K562 (cell line): Measurements from ENCODE around the gene PTCRA. TPM values are rescaled to one million over a fixed set of nuclear protein-coding genes. Genes with fewer than 3 reads are reported as not detected.

Experiments used
- CBX1 ChIP-seq: sonication (generic); IDR thresholded peaks from 2 replicates; pipeline ENCODE4 v1.6.1; 2016; ENCODE audit warnings: antibody characterized with exemption, low read depth, mild to moderate bottlenecking
- FOSL1 ChIP-seq: fragments of 200-800 bp; sonication (Bioruptor generic); conservative IDR thresholded peaks from 2 replicates; pipeline ENCODE4 v1.6.1; 2016; ENCODE audit warnings: missing genetic modification characterization, missing compliant biosample characterization
- KDM4B ChIP-seq, 2 experiments: fragments of 450-650 bp in 1 of 2; sonication (generic) in 1 of 2; IDR thresholded peaks; 2 replicates each; pipeline ENCODE4 v1.6.1; 2016 to 2017; ENCODE audit warnings: borderline replicate concordance in 2 of 2, antibody characterized with exemption in 1 of 2, low read depth in 1 of 2, mild to moderate bottlenecking in 1 of 2
- NFIX ChIP-seq: fragments of 250-450 bp; sonication (Bioruptor Pico); IDR thresholded peaks from 2 replicates; pipeline ENCODE4 v1.4.0; 2020; ENCODE audit warnings: low read depth, mild to moderate bottlenecking, moderate library complexity
- NR2C2 ChIP-seq, 2 experiments: fragments of 200-800 bp in 1 of 2; sonication (Bioruptor generic) in 1 of 2; sonication (generic) in 1 of 2; formaldehyde crosslinking in 1 of 2; IDR thresholded peaks; 2 replicates each; pipeline versions ENCODE4 v1.6.1 to v1.8.0; 2016 to 2022; ENCODE audit warnings: mild to moderate bottlenecking in 1 of 2, missing compliant biosample characterization in 1 of 2, missing genetic modification characterization in 1 of 2, missing genetic modification reagents in 1 of 2
- NR3C1 ChIP-seq: sonication (generic); formaldehyde crosslinking; IDR thresholded peaks from 2 replicates; pipeline ENCODE4 v1.8.1; 2022; ENCODE audit warnings: missing genetic modification reagents
- PHF8 ChIP-seq: fragments of 200-600 bp; sonication (generic); IDR thresholded peaks from 2 replicates; pipeline ENCODE4 v1.6.1; 2012; ENCODE audit warnings: mixed run types, mild to moderate bottlenecking, inconsistent platforms, low read length, moderate library complexity, borderline replicate concordance
- SP1 ChIP-seq: sonication (generic); formaldehyde crosslinking; IDR thresholded peaks from 2 replicates; pipeline ENCODE4 v1.8.1; 2022; ENCODE audit warnings: mild to moderate bottlenecking, missing genetic modification reagents
- SREBF1 ChIP-seq: fragments of 150-350 bp; IDR thresholded peaks from 2 replicates; pipeline ENCODE4 v1.6.1; 2014; ENCODE audit warnings: antibody characterized with exemption, low read depth, low read length, borderline replicate concordance
- SRSF9 ChIP-seq: fragments of 200-400 bp; formaldehyde crosslinking; IDR thresholded peaks from 2 replicates; pipeline ENCODE4 v1.6.1; 2017; ENCODE audit warnings: low read depth, low read length, borderline replicate concordance
- XRCC3 ChIP-seq: fragments of 450-650 bp; IDR thresholded peaks from 2 replicates; pipeline ENCODE4 v1.6.1; 2017; ENCODE audit warnings: mild to moderate bottlenecking, moderate library complexity
- ZFP36 ChIP-seq: fragments of 150-350 bp; IDR thresholded peaks from 2 replicates; pipeline ENCODE4 v1.6.1; 2018; ENCODE audit warnings: low read length, low read depth; ENCODE audit not compliant: partially characterized antibody
- ZNF212 ChIP-seq: fragments of 450-650 bp; formaldehyde crosslinking; IDR thresholded peaks from 2 replicates; pipeline ENCODE4 v1.4.0; 2020; ENCODE audit warnings: mild to moderate bottlenecking
- ZNF436 ChIP-seq: fragments of 250-450, 450-650 bp; sonication (Bioruptor Pico); formaldehyde crosslinking; IDR thresholded peaks from 2 replicates; pipeline ENCODE4 v1.7.0; 2020; ENCODE audit warnings: mild to moderate bottlenecking
- polyA plus RNA-seq, 8 experiments: library from polyadenylated mRNA; depleted of rRNA in 4 of 8; stranded (reverse) in 5 of 8; unstranded in 3 of 8; fragments of >200 nt; fragmentation: Nextera tagmentation in 2 of 8; fragmentation: Illumina TruSeq in 1 of 8; extraction: Ambion mirVana in 2 of 8; extraction: Trizol in 1 of 8; gene quantifications; 2 replicates each; pipeline versions ENCODE4 v1.2.1 to v1.2.3, GENCODE V29; 2011 to 2014; ENCODE audit warnings: inconsistent platforms in 1 of 8, missing spikeins in 1 of 8
- total RNA-seq, 7 experiments: library from RNA; depleted of rRNA in 6 of 7; stranded (reverse); fragments of >200 nt in 6 of 7; fragmentation: Illumina TruSeq in 2 of 7; extraction: Trizol in 2 of 7; gene quantifications; 2 replicates each; pipeline versions ENCODE4 v1.2.1 to v1.2.3, GENCODE V29; 2011 to 2021; ENCODE audit warnings: low replicate concordance in 1 of 7
- TF ChIP-seq, protein P1 (sequence below): sonication (generic); formaldehyde crosslinking; IDR thresholded peaks from 2 replicates; pipeline ENCODE4 v1.8.1; 2023; ENCODE audit warnings: mild to moderate bottlenecking, missing genetic modification reagents
- TF ChIP-seq, protein P2 (sequence below): fragments of 250-450 bp; sonication (Bioruptor Pico); IDR thresholded peaks from 2 replicates; pipeline ENCODE4 v1.5.0; 2020; ENCODE audit warnings: mild to moderate bottlenecking, borderline replicate concordance
- TF ChIP-seq, protein P3 (sequence below): sonication (generic); formaldehyde crosslinking; IDR thresholded peaks from 2 replicates; pipeline ENCODE4 v1.8.0; 2023; ENCODE audit warnings: mild to moderate bottlenecking, missing genetic modification reagents
- TF ChIP-seq, protein P4 (sequence below): sonication (generic); formaldehyde crosslinking; IDR thresholded peaks from 2 replicates; pipeline ENCODE4 v1.8.1; 2022; ENCODE audit warnings: missing genetic modification reagents
- TF ChIP-seq, protein P5 (sequence below): fragments of 250-450 bp; sonication (Bioruptor Pico); IDR thresholded peaks from 2 replicates; pipeline ENCODE4 v1.5.0; 2021

Gene PTCRA
- total and polyA plus RNA-seq, 9 of the 15 experiments (the other 6 are each of a cell fraction or from before 2014, with no cell fraction given), result 0.21 TPM; not detected in 8

DNA sequence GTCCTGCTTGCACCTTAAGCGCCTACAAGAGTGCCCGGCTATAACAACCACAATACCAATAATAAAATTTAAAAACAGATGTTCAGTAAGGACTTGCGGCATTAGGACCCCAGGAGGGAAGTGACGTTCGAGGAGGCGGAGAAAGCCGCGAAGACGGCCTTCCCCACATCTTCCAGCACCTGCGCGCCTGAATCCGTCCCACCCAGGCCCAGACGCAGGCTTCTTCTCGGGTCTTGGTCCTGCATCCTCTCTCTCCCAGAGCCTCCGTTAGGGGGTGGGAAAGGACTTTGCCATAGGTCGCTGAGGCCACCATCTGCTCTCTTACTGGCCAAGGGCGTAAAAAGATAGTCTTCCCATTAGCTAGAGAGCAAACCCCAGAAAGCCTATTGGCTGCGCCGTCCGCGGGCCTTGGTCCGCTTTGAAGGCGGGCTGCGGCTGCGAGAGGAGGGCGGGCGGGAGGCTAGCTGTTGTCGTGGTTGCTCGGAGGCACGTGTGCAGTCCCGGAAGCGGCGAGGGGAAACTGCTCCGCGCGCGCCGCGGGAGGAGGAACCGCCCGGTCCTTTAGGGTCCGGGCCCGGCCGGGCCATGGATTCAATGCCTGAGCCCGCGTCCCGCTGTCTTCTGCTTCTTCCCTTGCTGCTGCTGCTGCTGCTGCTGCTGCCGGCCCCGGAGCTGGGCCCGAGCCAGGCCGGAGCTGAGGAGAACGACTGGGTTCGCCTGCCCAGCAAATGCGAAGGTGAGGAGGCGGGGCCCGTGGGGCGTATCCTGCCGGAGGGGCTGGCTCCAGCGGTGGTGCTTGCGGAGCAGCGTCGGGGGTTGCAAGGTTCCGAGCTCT, 13.3 kb downstream of the PTCRA start, which contains the start of gene CNPY3 (continued):
- TF ChIP-seq, protein P1, sequence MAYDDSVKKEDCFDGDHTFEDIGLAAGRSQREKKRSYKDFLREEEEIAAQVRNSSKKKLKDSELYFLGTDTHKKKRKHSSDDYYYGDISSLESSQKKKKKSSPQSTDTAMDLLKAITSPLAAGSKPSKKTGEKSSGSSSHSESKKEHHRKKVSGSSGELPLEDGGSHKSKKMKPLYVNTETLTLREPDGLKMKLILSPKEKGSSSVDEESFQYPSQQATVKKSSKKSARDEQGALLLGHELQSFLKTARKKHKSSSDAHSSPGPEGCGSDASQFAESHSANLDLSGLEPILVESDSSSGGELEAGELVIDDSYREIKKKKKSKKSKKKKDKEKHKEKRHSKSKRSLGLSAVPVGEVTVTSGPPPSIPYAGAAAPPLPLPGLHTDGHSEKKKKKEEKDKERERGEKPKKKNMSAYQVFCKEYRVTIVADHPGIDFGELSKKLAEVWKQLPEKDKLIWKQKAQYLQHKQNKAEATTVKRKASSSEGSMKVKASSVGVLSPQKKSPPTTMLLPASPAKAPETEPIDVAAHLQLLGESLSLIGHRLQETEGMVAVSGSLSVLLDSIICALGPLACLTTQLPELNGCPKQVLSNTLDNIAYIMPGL (CRISPR knock-in tag), result 0 out of 2 replicates have a peak, but pooled peaks have one; percentile 32
- TF ChIP-seq SRSF9 (no peak), NR2C2 (CRISPR knock-in tag; IDR thresholded peaks at IDR 0.05) (no peak), NR2C2 (tag; IDR thresholded peaks at IDR 0.05) (no peak; the same call in none of the 2 replicates), KDM4B (IDR thresholded peaks at IDR 0.05; ENCODE audit: borderline replicate concordance in 2 of 2, low read depth in 1 of 2) (no peak; a peak in 1 of 4 replicates), PHF8 (peak; percentile 92), CBX1 (peak; percentile 78; the same call in 1 of the 2 replicates), SP1 (CRISPR knock-in tag) (peak; percentile 94), XRCC3 (no peak), ZFP36 (no peak), SREBF1 (no peak), ZNF212 (CRISPR knock-in tag) (no peak), FOSL1 (tag) (no peak), NR3C1 (no peak), NFIX (CRISPR knock-in tag) (no peak), ZNF436 (CRISPR knock-in tag) (no peak)
- TF ChIP-seq, protein P2, sequence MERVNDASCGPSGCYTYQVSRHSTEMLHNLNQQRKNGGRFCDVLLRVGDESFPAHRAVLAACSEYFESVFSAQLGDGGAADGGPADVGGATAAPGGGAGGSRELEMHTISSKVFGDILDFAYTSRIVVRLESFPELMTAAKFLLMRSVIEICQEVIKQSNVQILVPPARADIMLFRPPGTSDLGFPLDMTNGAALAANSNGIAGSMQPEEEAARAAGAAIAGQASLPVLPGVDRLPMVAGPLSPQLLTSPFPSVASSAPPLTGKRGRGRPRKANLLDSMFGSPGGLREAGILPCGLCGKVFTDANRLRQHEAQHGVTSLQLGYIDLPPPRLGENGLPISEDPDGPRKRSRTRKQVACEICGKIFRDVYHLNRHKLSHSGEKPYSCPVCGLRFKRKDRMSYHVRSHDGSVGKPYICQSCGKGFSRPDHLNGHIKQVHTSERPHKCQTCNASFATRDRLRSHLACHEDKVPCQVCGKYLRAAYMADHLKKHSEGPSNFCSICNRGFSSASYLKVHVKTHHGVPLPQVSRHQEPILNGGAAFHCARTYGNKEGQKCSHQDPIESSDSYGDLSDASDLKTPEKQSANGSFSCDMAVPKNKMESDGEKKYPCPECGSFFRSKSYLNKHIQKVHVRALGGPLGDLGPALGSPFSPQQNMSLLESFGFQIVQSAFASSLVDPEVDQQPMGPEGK (CRISPR knock-in tag), result no peak
- TF ChIP-seq, protein P3, sequence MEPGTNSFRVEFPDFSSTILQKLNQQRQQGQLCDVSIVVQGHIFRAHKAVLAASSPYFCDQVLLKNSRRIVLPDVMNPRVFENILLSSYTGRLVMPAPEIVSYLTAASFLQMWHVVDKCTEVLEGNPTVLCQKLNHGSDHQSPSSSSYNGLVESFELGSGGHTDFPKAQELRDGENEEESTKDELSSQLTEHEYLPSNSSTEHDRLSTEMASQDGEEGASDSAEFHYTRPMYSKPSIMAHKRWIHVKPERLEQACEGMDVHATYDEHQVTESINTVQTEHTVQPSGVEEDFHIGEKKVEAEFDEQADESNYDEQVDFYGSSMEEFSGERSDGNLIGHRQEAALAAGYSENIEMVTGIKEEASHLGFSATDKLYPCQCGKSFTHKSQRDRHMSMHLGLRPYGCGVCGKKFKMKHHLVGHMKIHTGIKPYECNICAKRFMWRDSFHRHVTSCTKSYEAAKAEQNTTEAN (CRISPR knock-in tag), result peak; percentile 56; the same call in 1 of the 2 replicates
- TF ChIP-seq, protein P4, sequence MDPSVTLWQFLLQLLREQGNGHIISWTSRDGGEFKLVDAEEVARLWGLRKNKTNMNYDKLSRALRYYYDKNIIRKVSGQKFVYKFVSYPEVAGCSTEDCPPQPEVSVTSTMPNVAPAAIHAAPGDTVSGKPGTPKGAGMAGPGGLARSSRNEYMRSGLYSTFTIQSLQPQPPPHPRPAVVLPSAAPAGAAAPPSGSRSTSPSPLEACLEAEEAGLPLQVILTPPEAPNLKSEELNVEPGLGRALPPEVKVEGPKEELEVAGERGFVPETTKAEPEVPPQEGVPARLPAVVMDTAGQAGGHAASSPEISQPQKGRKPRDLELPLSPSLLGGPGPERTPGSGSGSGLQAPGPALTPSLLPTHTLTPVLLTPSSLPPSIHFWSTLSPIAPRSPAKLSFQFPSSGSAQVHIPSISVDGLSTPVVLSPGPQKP, result no peak
- TF ChIP-seq, protein P5, sequence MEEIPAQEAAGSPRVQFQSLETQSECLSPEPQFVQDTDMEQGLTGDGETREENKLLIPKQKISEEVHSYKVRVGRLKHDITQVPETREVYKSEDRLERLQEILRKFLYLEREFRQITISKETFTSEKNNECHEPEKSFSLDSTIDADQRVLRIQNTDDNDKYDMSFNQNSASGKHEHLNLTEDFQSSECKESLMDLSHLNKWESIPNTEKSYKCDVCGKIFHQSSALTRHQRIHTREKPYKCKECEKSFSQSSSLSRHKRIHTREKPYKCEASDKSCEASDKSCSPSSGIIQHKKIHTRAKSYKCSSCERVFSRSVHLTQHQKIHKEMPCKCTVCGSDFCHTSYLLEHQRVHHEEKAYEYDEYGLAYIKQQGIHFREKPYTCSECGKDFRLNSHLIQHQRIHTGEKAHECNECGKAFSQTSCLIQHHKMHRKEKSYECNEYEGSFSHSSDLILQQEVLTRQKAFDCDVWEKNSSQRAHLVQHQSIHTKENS (CRISPR knock-in tag), result no peak
